Activated T-cell treated with anti-CD3 and anti-CD28 coated beads, Interleukin-2, amount 50 U/mL, for 4 hours (primary cell): Measurements from ENCODE around the gene TBC1D8. TPM values are rescaled to one million over a fixed set of nuclear protein-coding genes. Genes with fewer than 3 reads are reported as not detected.

Source experiments
- ATAC-seq, 2 donors: fragments of 200-7000 bp; cut with Tn5 transposase; one replicate each; pipeline ENCODE4 v1.10.0; 2021
- DNase-seq: peaks from one replicate; pipeline ENCODE4 v3.0.0-alpha.2; 2020
- H3K27me3 Mint-ChIP-seq: one replicate; pipeline ENCODE4 v1.8.0; 2021; ENCODE audit warnings: low read depth, mixed read lengths
- H3K36me3 Mint-ChIP-seq: one replicate; pipeline ENCODE4 v1.8.0; 2022; ENCODE audit warnings: mixed read lengths; ENCODE audit not compliant: insufficient read depth
- H3K4me1 Mint-ChIP-seq: one replicate; pipeline ENCODE4 v1.8.0; 2021; ENCODE audit warnings: low read depth, mixed read lengths
- H3K4me3 Mint-ChIP-seq: one replicate; pipeline ENCODE4 v1.8.0; 2021; ENCODE audit warnings: mild to moderate bottlenecking, moderate library complexity, mixed read lengths
- H3K9me3 Mint-ChIP-seq: one replicate; pipeline ENCODE4 v1.8.0; 2021; ENCODE audit warnings: mixed read lengths
- total RNA-seq, 3 donors: library from RNA; stranded (reverse); gene quantifications; one replicate each; pipeline ENCODE4 v1.2.1, GENCODE V29; 2021

Gene TBC1D8
- total RNA-seq: 1 to 10 TPM in 1 of 3 donors, under 1 TPM in 2; 0.58 to 1.1 (median 0.68) TPM

DNA sequence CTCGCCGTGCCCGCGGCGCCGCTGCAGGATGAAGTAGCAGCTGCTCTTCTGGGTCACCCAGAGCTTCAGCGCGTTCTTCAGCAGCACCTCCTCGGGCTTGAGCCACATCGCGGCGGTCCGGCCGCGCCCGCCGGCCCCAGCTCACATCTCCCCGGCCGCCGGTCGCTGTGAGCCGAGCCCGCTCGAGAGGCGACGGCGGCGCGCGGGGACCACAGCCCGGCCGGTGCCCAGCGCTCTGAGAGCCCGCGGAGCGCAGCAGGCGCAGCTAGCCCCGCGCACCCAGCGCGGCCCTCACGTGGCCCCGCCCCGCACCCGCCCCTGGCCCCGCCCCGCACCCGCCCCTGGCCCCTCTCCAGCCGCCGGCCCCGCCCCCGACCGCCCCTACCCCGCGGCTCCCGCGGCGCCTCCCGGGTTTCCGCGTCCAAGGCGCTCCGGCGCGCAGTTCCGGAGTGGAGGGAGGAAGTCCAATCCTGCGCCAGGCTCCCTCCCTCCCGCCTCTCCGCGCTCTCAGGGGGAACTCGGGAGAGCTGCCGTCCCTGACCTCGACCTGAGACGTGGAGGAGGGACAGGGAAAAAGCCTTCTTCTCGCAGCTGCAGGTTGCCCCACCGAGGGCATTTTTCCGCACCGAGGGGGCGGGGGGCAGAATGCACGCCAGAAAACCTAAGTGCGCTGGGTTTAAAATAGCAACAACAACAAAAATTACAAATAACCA is at the start of gene TBC1D8:
Gene TBC1D8, minus strand, starts transcription at position 237 of the 713 bp plus-strand sequence. Its CDS starts 129 bp downstream, at position 108.
- peak; percentile 92 to 94 for ATAC-seq
- peak within 1 kb of the TSS; percentile 82 for H3K4me3 Mint-ChIP-seq
- H3K36me3 Mint-ChIP-seq: no peaks in the 10 kb centered on the region
- peaks cover 2% of the 10 kb centered on the region for H3K27me3 Mint-ChIP-seq
- peak; percentile 50 for DNase-seq
- no peaks in the 10 kb centered on the region for H3K9me3 Mint-ChIP-seq
- H3K4me1 Mint-ChIP-seq: peaks cover 26% of the 10 kb centered on the region

DNA sequence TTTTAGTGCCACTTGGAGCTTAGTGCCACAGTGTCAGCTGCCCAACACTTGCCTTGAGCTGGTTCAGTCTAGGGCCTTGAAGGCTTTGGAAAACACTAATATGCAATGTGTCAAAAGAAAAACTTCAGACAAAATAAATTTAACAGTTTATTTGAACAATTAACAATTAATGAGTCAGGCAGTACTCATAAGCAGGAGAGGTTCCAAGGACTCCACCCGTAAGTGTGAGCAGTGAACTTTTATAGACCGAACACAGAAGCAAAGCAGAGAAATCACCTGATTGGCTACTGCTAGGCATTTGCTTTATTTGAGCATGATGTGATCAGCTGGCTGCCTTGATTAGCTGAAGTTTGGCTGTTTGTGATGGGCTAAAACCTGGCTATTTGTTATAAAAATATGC is 49.5 kb upstream of the TBC1D8 start:
- ATAC-seq: no peak
- H3K4me1 Mint-ChIP-seq: peaks cover 4% of the 10 kb centered on the region
- no peak for DNase-seq

DNA sequence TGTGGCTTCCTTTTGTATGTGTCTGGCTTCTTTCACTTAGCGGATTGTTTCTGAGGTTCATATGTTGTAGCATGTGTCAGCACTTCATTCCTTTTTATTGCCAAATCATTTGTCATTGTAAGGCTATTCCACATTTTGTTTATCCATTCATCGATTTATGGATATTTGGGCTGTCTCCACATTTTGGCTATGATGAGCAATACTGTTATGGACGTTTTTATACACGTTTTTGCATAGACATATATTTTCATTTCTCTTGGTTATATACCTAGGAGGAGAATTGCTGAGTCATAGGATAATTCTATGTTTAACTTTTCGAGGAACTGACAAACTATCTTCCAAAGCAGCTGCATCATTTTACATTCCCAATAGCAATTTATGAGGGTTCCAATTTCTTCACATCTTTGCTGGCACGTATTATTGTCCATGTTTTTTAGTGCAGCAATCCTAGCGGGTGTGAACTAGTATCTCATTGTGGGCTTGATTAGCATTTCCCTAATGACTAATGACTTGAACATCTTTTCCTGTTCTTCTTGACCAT is 48.1 kb upstream of the TBC1D8 start:
- H3K27me3 Mint-ChIP-seq: peaks cover 9% of the 10 kb centered on the region
- DNase-seq (no peak), ATAC-seq (no peak)
- no peaks in the 10 kb centered on the region for H3K4me1 Mint-ChIP-seq
- H3K9me3 Mint-ChIP-seq: no peaks in the 10 kb centered on the region
- H3K4me3 Mint-ChIP-seq: no peak overlapping the region
- H3K36me3 Mint-ChIP-seq: no peaks in the 10 kb centered on the region

More for the DNA sequence above, 49.5 kb upstream of the TBC1D8 start:
- H3K27me3 Mint-ChIP-seq: peaks cover 7% of the 10 kb centered on the region
- H3K4me3 Mint-ChIP-seq: no peak overlapping the region
- H3K36me3 Mint-ChIP-seq: no peaks in the 10 kb centered on the region
- H3K9me3 Mint-ChIP-seq: no peaks in the 10 kb centered on the region

GRCh38 chr2:101197814-101198213 is 46.6 kb upstream of the TBC1D8 start:
- H3K9me3 Mint-ChIP-seq: no peaks in the 10 kb centered on the region
- ATAC-seq (no peak), DNase-seq (no peak)
- no peaks in the 10 kb centered on the region for H3K4me1 Mint-ChIP-seq
- H3K36me3 Mint-ChIP-seq: no peaks in the 10 kb centered on the region
- peaks cover 12% of the 10 kb centered on the region for H3K27me3 Mint-ChIP-seq
- H3K4me3 Mint-ChIP-seq: no peak overlapping the region

- no peak overlapping the region for H3K4me3 Mint-ChIP-seq
- ATAC-seq (no peak), DNase-seq (no peak)
- H3K27me3 Mint-ChIP-seq: peaks cover 12% of the 10 kb centered on the region
- H3K36me3 Mint-ChIP-seq: no peaks in the 10 kb centered on the region
- H3K4me1 Mint-ChIP-seq: no peaks in the 10 kb centered on the region
- no peaks in the 10 kb centered on the region for H3K9me3 Mint-ChIP-seq
Observed at GRCh38 chr2:101197215-101197745, 46.1 kb upstream of the TBC1D8 start.

- no peaks in the 10 kb centered on the region for H3K9me3 Mint-ChIP-seq
- DNase-seq (no peak), ATAC-seq (no peak)
- no peak overlapping the region for H3K4me3 Mint-ChIP-seq
- peaks cover 12% of the 10 kb centered on the region for H3K27me3 Mint-ChIP-seq
- H3K4me1 Mint-ChIP-seq: no peaks in the 10 kb centered on the region
- H3K36me3 Mint-ChIP-seq: no peaks in the 10 kb centered on the region
Observed at GRCh38 chr2:101195871-101196661, 44.9 kb upstream of the TBC1D8 start.

DNA sequence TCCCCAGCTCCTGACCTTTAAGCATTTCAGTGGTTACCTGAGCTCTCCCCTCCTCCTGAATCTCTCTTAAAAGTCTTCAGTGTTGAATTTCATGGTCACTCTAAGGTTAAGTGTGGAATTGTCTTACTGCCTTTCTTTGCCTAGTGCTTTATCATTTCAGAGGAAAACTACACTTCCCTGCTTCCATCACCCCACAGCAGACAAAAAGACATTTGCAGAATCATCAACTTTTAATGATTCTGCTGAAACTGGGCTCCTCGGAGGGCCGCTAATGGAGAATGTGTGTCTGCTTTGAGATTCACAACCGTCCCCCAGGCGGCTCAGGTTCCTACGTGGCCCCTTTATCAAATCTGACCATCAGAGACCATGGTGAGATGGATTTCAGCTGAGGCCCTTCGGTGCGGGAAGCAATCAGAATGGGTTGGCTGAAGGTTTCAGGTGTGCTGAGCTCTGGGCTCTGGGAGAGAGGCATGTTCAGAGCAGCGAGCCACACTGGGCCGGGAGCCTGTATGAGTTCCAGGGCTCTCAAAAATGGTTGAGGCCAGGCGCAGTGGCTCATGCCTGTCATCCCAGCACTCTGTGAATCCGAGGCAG is 41.9 kb upstream of the TBC1D8 start:
- peaks cover 10% of the 10 kb centered on the region for H3K27me3 Mint-ChIP-seq
- ATAC-seq (no peak), DNase-seq (no peak)
- no peak overlapping the region for H3K4me3 Mint-ChIP-seq
- H3K36me3 Mint-ChIP-seq: no peaks in the 10 kb centered on the region
- H3K4me1 Mint-ChIP-seq: no peaks in the 10 kb centered on the region
- H3K9me3 Mint-ChIP-seq: no peaks in the 10 kb centered on the region

GRCh38 chr2:101190747-101191516 is 39.8 kb upstream of the TBC1D8 start:
- H3K36me3 Mint-ChIP-seq: no peaks in the 10 kb centered on the region
- DNase-seq (no peak), ATAC-seq (no peak)
- H3K4me3 Mint-ChIP-seq: no peak overlapping the region
- no peaks in the 10 kb centered on the region for H3K4me1 Mint-ChIP-seq
- peaks cover 7% of the 10 kb centered on the region for H3K27me3 Mint-ChIP-seq
- H3K9me3 Mint-ChIP-seq: no peaks in the 10 kb centered on the region

GRCh38 chr2:101188683-101189405 is 37.7 kb upstream of the TBC1D8 start:
- Mint-ChIP-seq H3K36me3 (no peaks in the 10 kb centered on the region), H3K4me3 (no peak overlapping the region), H3K9me3 (no peaks in the 10 kb centered on the region), H3K4me1 (no peaks in the 10 kb centered on the region), H3K27me3 (peaks cover 3% of the 10 kb centered on the region)
- DNase-seq (no peak), ATAC-seq (no peak)

GRCh38 chr2:101187131-101187530 is 35.9 kb upstream of the TBC1D8 start:
- ATAC-seq (no peak), DNase-seq (no peak)
- Mint-ChIP-seq H3K9me3 (no peaks in the 10 kb centered on the region), H3K27me3 (no peaks in the 10 kb centered on the region), H3K36me3 (no peaks in the 10 kb centered on the region), H3K4me3 (no peak overlapping the region), H3K4me1 (no peaks in the 10 kb centered on the region)

- ATAC-seq: no peak
- H3K36me3 Mint-ChIP-seq: no peaks in the 10 kb centered on the region
Observed at GRCh38 chr2:101185656-101186055, 34.5 kb upstream of the TBC1D8 start.

GRCh38 chr2:101185085-101185484 is 33.9 kb upstream of the TBC1D8 start:
- ATAC-seq: no peak
- DNase-seq: no peak
- Mint-ChIP-seq H3K9me3 (no peaks in the 10 kb centered on the region), H3K36me3 (no peaks in the 10 kb centered on the region), H3K4me3 (no peak overlapping the region), H3K4me1 (no peaks in the 10 kb centered on the region), H3K27me3 (no peaks in the 10 kb centered on the region)

More at GRCh38 chr2:101185656-101186055, 34.5 kb upstream of the TBC1D8 start:
- Mint-ChIP-seq H3K4me3 (no peak overlapping the region), H3K9me3 (no peaks in the 10 kb centered on the region), H3K4me1 (no peaks in the 10 kb centered on the region), H3K27me3 (no peaks in the 10 kb centered on the region)
- no peak for DNase-seq

- no peaks in the 10 kb centered on the region for H3K4me1 Mint-ChIP-seq
- H3K36me3 Mint-ChIP-seq: no peaks in the 10 kb centered on the region
- no peaks in the 10 kb centered on the region for H3K27me3 Mint-ChIP-seq
- DNase-seq (no peak), ATAC-seq (no peak)
- H3K9me3 Mint-ChIP-seq: no peaks in the 10 kb centered on the region
- no peak overlapping the region for H3K4me3 Mint-ChIP-seq
Observed at GRCh38 chr2:101179982-101180381, 28.8 kb upstream of the TBC1D8 start.
